Measurements from ENCODE around the gene EFNA2. TPM values are rescaled to one million over a fixed set of nuclear protein-coding genes. Genes with fewer than 3 reads are reported as not detected.
A peak's percentile ranks its signal among the peaks of the same experiment; 100 is the strongest.

Gene EFNA2
- total and polyA plus RNA-seq, 2 of the 8 experiments (the other 6 are each of a cell fraction or from before 2014, with no cell fraction given), result 4.0 to 7.0 TPM

GRCh38 chr19:1258707-1259205 is 26.9 kb upstream of the EFNA2 start:
- Histone ChIP-seq H3K14ac (ENCODE audit: insufficient read length) (no peak overlapping the region), H3K56ac (replicated peaks; ENCODE audit: insufficient read length, low read depth, low read length) (no peak overlapping the region), H3K4me3 (ENCODE audit: extremely low read depth in 1 of 4, insufficient read depth in 2 of 4, low read depth in 3 of 4, low read length in 4 of 4) (no peak overlapping the region; a peak in 1 of 8 replicates), H4K20me1 (replicated peaks in 1 of 2; ENCODE audit: control insufficient read depth in 1 of 2, insufficient read depth in 2 of 2, low read length in 2 of 2) (peaks cover 17 to 26% of the 10 kb centered on the region in 2 experiments), H3K79me1 (ENCODE audit: low read depth, low read length) (peaks cover 12% of the 10 kb centered on the region; the same call in 1 of the 2 replicates), H3K23ac (ENCODE audit: insufficient read length) (no peak overlapping the region), H3K4ac (replicated peaks; ENCODE audit: insufficient read length, low read depth, low read length) (no peak overlapping the region), H3K9me3 (ENCODE audit: insufficient read depth in 2 of 2, low read depth in 1 of 2, low read length in 1 of 2) (no peaks in the 10 kb centered on the region), H3K79me2 (ENCODE audit: control insufficient read depth in 1 of 2, insufficient read depth in 2 of 2, low read length in 2 of 2) (peaks cover 0 to 18% of the 10 kb centered on the region in 2 experiments; a peak in 2 of 4 replicates), H3K27ac (ENCODE audit: low read depth, low read length) (no peak overlapping the region), H3K18ac (ENCODE audit: extremely low read depth, low read length) (no peak overlapping the region), H4K5ac (ENCODE audit: insufficient read length, low read depth, low read length) (no peak overlapping the region), H2BK15ac (ENCODE audit: low read length) (no peak overlapping the region), H3K4me1 (replicated peaks in 1 of 4; ENCODE audit: control insufficient read depth in 3 of 4, insufficient read depth in 4 of 4, low read length in 3 of 4) (peaks cover 0 to 43% (median 29%) of the 10 kb centered on the region in 4 experiments; a peak in 6 of 7 replicates), H3K27me3 (replicated peaks in 1 of 4; ENCODE audit: control insufficient read depth in 3 of 4, extremely low read depth in 1 of 4, insufficient read depth in 3 of 4, low read length in 3 of 4) (no peaks in the 10 kb centered on the region; a peak in 1 of 7 replicates), H3K23me2 (ENCODE audit: low read depth, low read length) (peaks cover 18% of the 10 kb centered on the region; the same call in 1 of the 2 replicates), H2BK20ac (ENCODE audit: low read length) (no peak overlapping the region), H4K91ac (replicated peaks; ENCODE audit: insufficient read length, low read length) (no peak overlapping the region), H2BK12ac (ENCODE audit: low read depth, low read length) (no peak overlapping the region), H2AK5ac (ENCODE audit: low read depth, low read length) (no peak overlapping the region), H2BK120ac (replicated peaks; ENCODE audit: low read depth, low read length) (no peak overlapping the region), H2AFZ (ENCODE audit: low read length) (no peak overlapping the region), H2BK5ac (ENCODE audit: low read depth, low read length) (no peak overlapping the region), H4K8ac (ENCODE audit: extremely low read depth, insufficient read depth, low read length) (no peak overlapping the region), H3K9ac (replicated peaks in 1 of 4; ENCODE audit: extremely low read depth in 1 of 4, low read depth in 3 of 4, low read length in 3 of 4) (no peak overlapping the region), H3K4me2 (ENCODE audit: insufficient read depth in 1 of 2, low read depth in 2 of 2, low read length in 2 of 2) (peak overlapping the region; percentile 83 to 94), H3K36me3 (ENCODE audit: control insufficient read depth in 2 of 4, insufficient read depth in 4 of 4, low read length in 3 of 4) (peaks cover 23 to 47% (median 29%) of the 10 kb centered on the region in 4 experiments)
- 77% methylated on average over 15 of the region's 15 CpGs; no CpG with 5 or more reads in 1 of the 2 experiments for WGBS, 2 experiments (ENCODE audit: extremely low coverage in 1 of 2, insufficient coverage in 1 of 2, insufficient read length in 1 of 2, insufficient replicate concordance in 2 of 2, low coverage in 1 of 2, low lambda C conversion rate in 2 of 2, missing lambda C conversion rate in 1 of 2)
- no peak for FAIRE-seq
- ChIA-PET POLR2A (ENCODE audit: partially characterized antibody) (interaction anchor here (1.0 to 19.4 kb wide), 6 partner anchors 4 to 232 kb away, joined by 3 to 456 read pairs (median 343); partner anchors contain the start of genes ATP5F1D, CBARP, CIRBP and CNN2), CTCF (ENCODE audit: partially characterized antibody) (interaction anchor here (0.6 to 15.9 kb wide), 3 partner anchors 9 to 584 kb away, joined by 3 to 212 read pairs (median 4); partner anchors contain the start of gene ATP5F1D)
- no peak for DNase-seq (ENCODE audit: low read depth in 1 of 2, low spot score in 2 of 2)
- no peak for TF ChIP-seq HDAC6 (IDR thresholded peaks at IDR 0.05; ENCODE audit: low read depth, low read length)
- TF ChIP-seq BRCA1 (IDR thresholded peaks at IDR 0.05; ENCODE audit: low read depth, low read length), result no peak
- no peak for TF ChIP-seq GABPA (IDR thresholded peaks at IDR 0.05; ENCODE audit: borderline replicate concordance, insufficient read depth, low read length)
